Spleen (tissue), 11 donors: ENCODE results near the gene FAR2. TPM values are rescaled to one million over a fixed set of nuclear protein-coding genes. Genes with fewer than 3 reads are reported as not detected.

ENCODE experiments used
- DNase-seq: peaks from one replicate; pipeline ENCODE4 v3.0.0-alpha.2; 2020
- H3K27ac ChIP-seq, 8 donors: fragments of 200-600 bp; sonication (generic) in 7 of 8; 1 replicate in 4 of 8; 2 replicates in 4 of 8; pipeline versions ENCODE4 v1.5.0 to v1.8.0; 2016 to 2021; ENCODE audit warnings: inconsistent platforms in 4 of 8, mild to moderate bottlenecking in 4 of 8, moderate library complexity in 1 of 8
- H3K27me3 ChIP-seq, 7 donors: fragments of 200-600 bp; sonication (generic) in 6 of 7; replicated peaks in 1 of 7; 1 replicate in 4 of 7; 2 replicates in 3 of 7; pipeline versions ENCODE4 v1.5.0 to v1.8.0; 2016 to 2021; ENCODE audit warnings: inconsistent platforms in 3 of 7, mild to moderate bottlenecking in 1 of 7
- H3K36me3 ChIP-seq, 6 donors: fragments of 200-600 bp; sonication (generic) in 5 of 6; 1 replicate in 4 of 6; 2 replicates in 2 of 6; pipeline versions ENCODE4 v1.5.0 to v1.8.0; 2016 to 2021; ENCODE audit warnings: inconsistent platforms in 2 of 6
- H3K4me1 ChIP-seq, 6 donors: fragments of 200-600 bp; sonication (generic) in 5 of 6; 1 replicate in 3 of 6; 2 replicates in 3 of 6; pipeline versions ENCODE4 v1.5.0 to v1.8.0; 2016 to 2021; ENCODE audit warnings: inconsistent platforms in 3 of 6
- H3K4me3 ChIP-seq, 8 donors: fragments of 200-600 bp; sonication (generic) in 7 of 8; 1 replicate in 4 of 8; 2 replicates in 4 of 8; pipeline versions ENCODE4 v1.5.0 to v1.8.0; 2016 to 2021; ENCODE audit warnings: inconsistent platforms in 4 of 8, mild to moderate bottlenecking in 4 of 8, moderate library complexity in 2 of 8
- H3K9me3 ChIP-seq, 8 donors: fragments of 200-600 bp; sonication (generic) in 7 of 8; 1 replicate in 4 of 8; 2 replicates in 4 of 8; pipeline versions ENCODE4 v1.5.0 to v1.8.0; 2016 to 2021; ENCODE audit warnings: inconsistent platforms in 4 of 8
- CTCF ChIP-seq, 11 experiments: fragments of 200-600 bp in 7 of 11; fragments of 450-650 bp in 4 of 11; sonication (generic) in 4 of 11; IDR thresholded peaks in 8 of 11; conservative IDR thresholded peaks in 3 of 11; 1 replicate in 7 of 11; 2 replicates in 4 of 11; pipeline versions ENCODE4 v1.4.0 to v1.8.0; 2016 to 2021; ENCODE audit warnings: antibody characterized with exemption in 11 of 11, inconsistent platforms in 4 of 11, mild to moderate bottlenecking in 1 of 11
- POLR2A ChIP-seq, 3 donors: fragments of 450-650 bp; IDR thresholded peaks; one replicate each; pipeline ENCODE4 v1.5.1; 2017; ENCODE audit warnings: antibody characterized with exemption in 3 of 3, mild to moderate bottlenecking in 1 of 3
- POLR2AphosphoS5 ChIP-seq, 3 donors: sonication (generic); formaldehyde crosslinking; IDR thresholded peaks; one replicate each; pipeline ENCODE4 v1.5.1; 2017; ENCODE audit warnings: antibody characterized with exemption in 3 of 3
- WGBS, 5 donors: extraction: QIAGEN DNeasy Blood & Tissue Kit in 3 of 5; methylation state at CpG; one replicate each; pipeline versions ENCODE4 v1.1.5 to v1.1.7; 2013 to 2018; 5-methylcytosine and 5-hydroxymethylcytosine counted together
- intact Hi-C: fragments of 100-400 bp; cut with DNase I; formaldehyde crosslinking; loops from one replicate; pipeline ENCODE4 v1.15.0; 2023; ENCODE audit warnings: low total_unique reads
- polyA plus RNA-seq, 3 donors: library from polyadenylated mRNA; stranded (reverse); fragments of 200-250 nt; gene quantifications; one replicate each; pipeline ENCODE4 v1.2.1, GENCODE V29; 2013
- total RNA-seq, 7 donors: library from RNA; depleted of rRNA in 3 of 7; stranded (reverse); fragments of >200 nt in 3 of 7; fragmentation: NEBNext Ultra II Directional in 4 of 7; extraction: Animal tissue kit (Norgen Biotek cat#: 25700) in 4 of 7; gene quantifications; one replicate each; pipeline versions ENCODE4 v1.1.0 to v1.2.1, GENCODE V29; 2016 to 2021
- donor health status: healthy with polysubstance abuse.
- donor health status: DM: no; HTN: no; CAD: no; lungs with moderate emphysema.
- donor health status: DM: no; HTN: no; CAD: no.
- donor health status: Bipolar disorder and iron deficiency.
- donor health status: healthy.
- donor health status: DM: no; HTN: no; CAD: no.
- donor health status: DM: yes; HTN: yes; CAD: no.

FAR2 gene
- total and polyA plus RNA-seq, 10 donors = 2.9 to 51.8 (median 29.2) TPM

GRCh38 chr12:29216266-29216665 lies 67.2 kb downstream of the FAR2 start:
- H3K27me3 ChIP-seq = no peaks in the 10 kb centered on the region
- H3K4me3 ChIP-seq = no peak overlapping the region
- no peaks in the 10 kb centered on the region for H3K36me3 ChIP-seq
- H3K9me3 ChIP-seq = no peaks in the 10 kb centered on the region
- intact Hi-C loops = no loop called here
- WGBS, 5 donors = 59 to 76% (median 69%) methylated on average over 2 of the region's 2 CpGs
- DNase-seq = no peak
- H3K4me1 ChIP-seq = peaks cover 0 to 34% (median 10%) of the 10 kb centered on the region in 6 donors
- H3K27ac ChIP-seq = no peak overlapping the region
- TF ChIP-seq POLR2AphosphoS5 (IDR thresholded peaks at IDR 0.05) (no peak), CTCF (IDR thresholded peaks at IDR 0.05 in 8 of 11, conservative IDR thresholded peaks at IDR 0.05 in 3 of 11) (no peak), POLR2A (IDR thresholded peaks at IDR 0.05) (no peak)

GRCh38 chr12:29216797-29217575 lies 67.9 kb downstream of the FAR2 start:
- Histone ChIP-seq H3K4me3 (no peak overlapping the region), H3K27ac (peak overlapping the region in 1 of 8 donors; percentile 18), H3K4me1 (peaks cover 0 to 30% (median 8%) of the 10 kb centered on the region in 6 donors), H3K36me3 (no peaks in the 10 kb centered on the region), H3K9me3 (peaks cover 0 to 4% (median 0%) of the 10 kb centered on the region in 8 donors), H3K27me3 (no peaks in the 10 kb centered on the region)
- no peak for DNase-seq
- WGBS, 5 donors = 57 to 74% (median 69%) methylated on average over 5 of the region's 5 CpGs
- TF ChIP-seq CTCF (IDR thresholded peaks at IDR 0.05 in 8 of 11, conservative IDR thresholded peaks at IDR 0.05 in 3 of 11) = no peak
- intact Hi-C loops = no loop called here

GRCh38 chr12:29220632-29221336 lies 71.7 kb downstream of the FAR2 start:
- intact Hi-C loops = no loop called here
- no peak for DNase-seq
- no peak for TF ChIP-seq CTCF (IDR thresholded peaks at IDR 0.05 in 8 of 11, conservative IDR thresholded peaks at IDR 0.05 in 3 of 11)
- no peak for TF ChIP-seq POLR2A (IDR thresholded peaks at IDR 0.05)
- Histone ChIP-seq H3K36me3 (no peaks in the 10 kb centered on the region), H3K27ac (no peak overlapping the region), H3K27me3 (no peaks in the 10 kb centered on the region), H3K4me1 (peaks cover 0 to 22% (median 5%) of the 10 kb centered on the region in 6 donors), H3K4me3 (no peak overlapping the region), H3K9me3 (peaks cover 0 to 8% (median 0%) of the 10 kb centered on the region in 8 donors)
- 82 to 91% (median 90%) methylated on average over 18 of the region's 18 CpGs for WGBS, 5 donors

DNA sequence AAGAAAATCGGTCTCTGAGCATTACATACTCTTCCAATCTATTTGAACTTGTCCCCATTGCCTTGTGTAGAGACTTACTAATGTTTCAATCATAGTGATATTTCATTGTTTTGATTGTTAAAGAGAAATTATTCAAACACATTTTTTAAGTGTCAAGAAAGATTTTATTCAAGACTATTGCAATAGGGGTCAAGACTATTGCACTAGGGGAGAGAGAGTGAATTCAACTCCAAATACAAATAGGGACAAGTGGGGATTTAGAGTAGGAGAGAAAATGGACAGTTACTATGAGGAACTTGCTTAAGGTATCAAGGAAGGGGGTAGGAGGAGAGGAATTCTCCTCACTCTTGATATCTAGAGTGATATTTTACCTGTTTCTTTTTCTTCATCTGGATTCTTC lies 73.1 kb downstream of the FAR2 start:
- no peak for DNase-seq
- 77 to 94% (median 84%) methylated on average over 1 of the region's 1 CpG for WGBS, 5 donors
- TF ChIP-seq CTCF (IDR thresholded peaks at IDR 0.05 in 8 of 11, conservative IDR thresholded peaks at IDR 0.05 in 3 of 11) (no peak), POLR2A (IDR thresholded peaks at IDR 0.05) (no peak), POLR2AphosphoS5 (IDR thresholded peaks at IDR 0.05) (no peak)
- Histone ChIP-seq H3K9me3 (peaks cover 0 to 8% (median 0%) of the 10 kb centered on the region in 8 donors), H3K4me1 (peaks cover 0 to 9% (median 2%) of the 10 kb centered on the region in 6 donors), H3K4me3 (no peak overlapping the region), H3K27ac (no peak overlapping the region), H3K27me3 (no peaks in the 10 kb centered on the region), H3K36me3 (no peaks in the 10 kb centered on the region)
- intact Hi-C loops = no loop called here
